Neural crest cell (in vitro differentiated cells): ENCODE data around the gene POMP. TPM values are rescaled to one million over a fixed set of nuclear protein-coding genes. Genes with fewer than 3 reads are reported as not detected.

ENCODE experiments used
- DNase-seq: peaks from one replicate; pipeline ENCODE4 v3.0.0; 2021; ENCODE audit warnings: low read depth, mixed read lengths, low spot score
- H3K27ac Mint-ChIP-seq: one replicate; pipeline ENCODE4 v1.8.0; 2021; ENCODE audit warnings: mild to moderate bottlenecking, mixed read lengths; ENCODE audit not compliant: unreplicated experiment
- H3K27me3 Mint-ChIP-seq: 2 replicates; pipeline ENCODE4 v1.8.0; 2021; ENCODE audit warnings: low read depth, mild to moderate bottlenecking, mixed read lengths
- H3K36me3 Mint-ChIP-seq: 2 replicates; pipeline ENCODE4 v1.8.0; 2021; ENCODE audit warnings: low read depth, mild to moderate bottlenecking, mixed read lengths
- H3K4me1 Mint-ChIP-seq: 2 replicates; pipeline ENCODE4 v1.8.0; 2021; ENCODE audit warnings: mixed read lengths
- H3K4me3 Mint-ChIP-seq: one replicate; pipeline ENCODE4 v1.8.0; 2021; ENCODE audit warnings: mild to moderate bottlenecking, mixed read lengths
- H3K9me3 Mint-ChIP-seq: 2 replicates; pipeline ENCODE4 v1.8.0; 2021; ENCODE audit warnings: mixed read lengths
- total RNA-seq: library from RNA; stranded (reverse); gene quantifications from 2 replicates; pipeline ENCODE4 v1.2.1, GENCODE V29; 2021
- TF ChIP-seq, protein P1 (sequence below): fragments of 200-600 bp; sonication (generic); conservative IDR thresholded peaks from 2 replicates; pipeline ENCODE4 v1.5.0; 2021; ENCODE audit warnings: antibody characterized with exemption, mild to moderate bottlenecking

Gene POMP
- total RNA-seq, 1 donor from 2014 or later = 75.2 TPM

DNA sequence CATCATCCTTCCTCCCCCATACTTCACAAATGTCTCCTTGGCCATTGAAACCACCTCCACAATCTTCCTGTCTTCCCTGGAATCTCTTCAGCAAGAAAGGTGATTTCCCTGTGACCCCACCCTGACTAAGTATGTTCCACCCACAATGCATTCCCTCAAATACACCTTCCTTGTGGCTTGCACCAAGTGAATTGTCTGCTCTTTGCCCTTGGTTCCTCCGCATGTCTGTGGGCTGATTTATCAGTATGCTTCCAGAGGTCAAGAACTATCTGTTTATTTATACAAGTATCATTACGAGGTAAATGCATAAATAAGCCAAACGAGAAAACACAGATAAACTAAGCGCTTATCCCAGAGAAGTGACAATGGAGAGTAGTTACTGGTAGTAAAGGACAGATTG is 45.4 kb upstream of the POMP start:
- H3K4me1 Mint-ChIP-seq = no peaks in the 10 kb centered on the region
- no peak overlapping the region for H3K4me3 Mint-ChIP-seq
- no peaks in the 10 kb centered on the region for H3K9me3 Mint-ChIP-seq
- H3K27me3 Mint-ChIP-seq = no peaks in the 10 kb centered on the region
- no peak overlapping the region for H3K27ac Mint-ChIP-seq
- TF ChIP-seq, protein P1, sequence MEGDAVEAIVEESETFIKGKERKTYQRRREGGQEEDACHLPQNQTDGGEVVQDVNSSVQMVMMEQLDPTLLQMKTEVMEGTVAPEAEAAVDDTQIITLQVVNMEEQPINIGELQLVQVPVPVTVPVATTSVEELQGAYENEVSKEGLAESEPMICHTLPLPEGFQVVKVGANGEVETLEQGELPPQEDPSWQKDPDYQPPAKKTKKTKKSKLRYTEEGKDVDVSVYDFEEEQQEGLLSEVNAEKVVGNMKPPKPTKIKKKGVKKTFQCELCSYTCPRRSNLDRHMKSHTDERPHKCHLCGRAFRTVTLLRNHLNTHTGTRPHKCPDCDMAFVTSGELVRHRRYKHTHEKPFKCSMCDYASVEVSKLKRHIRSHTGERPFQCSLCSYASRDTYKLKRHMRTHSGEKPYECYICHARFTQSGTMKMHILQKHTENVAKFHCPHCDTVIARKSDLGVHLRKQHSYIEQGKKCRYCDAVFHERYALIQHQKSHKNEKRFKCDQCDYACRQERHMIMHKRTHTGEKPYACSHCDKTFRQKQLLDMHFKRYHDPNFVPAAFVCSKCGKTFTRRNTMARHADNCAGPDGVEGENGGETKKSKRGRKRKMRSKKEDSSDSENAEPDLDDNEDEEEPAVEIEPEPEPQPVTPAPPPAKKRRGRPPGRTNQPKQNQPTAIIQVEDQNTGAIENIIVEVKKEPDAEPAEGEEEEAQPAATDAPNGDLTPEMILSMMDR = no peak
- DNase-seq = no peak
- H3K36me3 Mint-ChIP-seq = no peaks in the 10 kb centered on the region

DNA sequence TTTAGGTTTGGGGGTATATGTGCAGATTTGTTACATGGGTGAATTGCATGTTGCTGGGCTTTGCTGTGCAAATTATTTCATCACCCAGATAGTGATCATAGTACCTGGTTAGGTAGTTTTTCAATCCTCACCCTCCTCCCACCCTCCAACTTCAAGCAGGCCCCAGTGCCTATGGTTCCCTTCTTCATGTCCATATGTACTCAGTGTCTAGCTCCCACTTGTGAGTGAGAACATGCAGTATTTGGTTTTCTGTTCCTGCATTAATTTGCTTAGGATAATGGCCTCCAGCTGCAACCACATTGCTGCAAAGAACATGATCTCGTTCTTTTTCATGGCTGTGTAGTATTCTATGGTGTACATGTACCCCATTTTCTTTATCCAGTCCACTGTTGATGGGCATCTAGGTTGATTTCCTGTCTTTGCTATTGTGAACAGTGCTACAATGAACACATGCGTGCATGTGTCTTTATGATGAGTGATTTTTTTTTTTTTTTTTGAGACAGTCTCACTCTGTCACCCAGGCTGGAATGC is 42.9 kb upstream of the POMP start:
- TF ChIP-seq, protein P1 = no peak
- no peaks in the 10 kb centered on the region for H3K4me1 Mint-ChIP-seq

DNA sequence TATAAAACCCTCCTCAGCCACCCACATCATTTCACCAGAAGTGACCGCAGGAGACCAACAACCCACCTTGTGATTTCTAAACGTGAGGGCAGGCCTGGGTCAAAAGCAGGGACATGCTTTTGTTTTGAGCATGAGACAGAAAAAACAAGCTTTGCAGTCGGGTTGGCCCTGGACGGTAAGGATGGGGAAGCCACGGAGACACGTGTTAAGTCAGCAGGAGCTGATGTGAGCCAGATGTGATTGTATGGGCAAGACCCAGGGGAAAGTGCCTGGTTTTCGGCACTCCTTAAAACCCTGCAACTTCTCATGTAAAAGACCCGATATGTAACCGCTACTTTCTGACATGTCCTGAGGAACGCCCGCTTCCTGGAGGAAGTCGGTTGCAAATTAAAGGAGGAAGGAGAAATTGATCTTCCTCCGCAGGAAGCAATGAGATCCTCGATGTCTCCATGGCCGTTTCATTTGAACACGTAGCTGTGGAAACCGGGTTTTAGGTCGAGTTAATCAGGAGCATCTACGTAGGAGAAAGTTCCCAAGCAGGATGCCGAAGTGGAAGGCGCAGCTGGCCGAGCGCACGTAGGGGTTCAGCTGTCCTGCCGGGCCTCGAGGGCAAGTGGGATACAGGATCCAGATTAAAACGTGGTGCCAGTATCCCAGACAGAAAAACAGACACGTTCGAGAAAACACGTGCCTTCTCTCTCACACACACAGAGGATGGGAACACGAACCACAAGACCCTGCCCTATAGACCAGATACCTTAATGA is 40.5 kb upstream of the POMP start:
- no peak overlapping the region for H3K4me3 Mint-ChIP-seq
- no peak for DNase-seq
- TF ChIP-seq, protein P1 = no peak
- no peaks in the 10 kb centered on the region for H3K9me3 Mint-ChIP-seq
- H3K27me3 Mint-ChIP-seq = no peaks in the 10 kb centered on the region
- H3K4me1 Mint-ChIP-seq = no peaks in the 10 kb centered on the region
- H3K36me3 Mint-ChIP-seq = no peaks in the 10 kb centered on the region
- H3K27ac Mint-ChIP-seq = no peak overlapping the region

More for the DNA sequence above, 42.9 kb upstream of the POMP start:
- H3K27ac Mint-ChIP-seq = no peak overlapping the region
- DNase-seq = no peak
- no peaks in the 10 kb centered on the region for H3K27me3 Mint-ChIP-seq
- no peak overlapping the region for H3K4me3 Mint-ChIP-seq
- H3K36me3 Mint-ChIP-seq = no peaks in the 10 kb centered on the region
- no peaks in the 10 kb centered on the region for H3K9me3 Mint-ChIP-seq

DNA sequence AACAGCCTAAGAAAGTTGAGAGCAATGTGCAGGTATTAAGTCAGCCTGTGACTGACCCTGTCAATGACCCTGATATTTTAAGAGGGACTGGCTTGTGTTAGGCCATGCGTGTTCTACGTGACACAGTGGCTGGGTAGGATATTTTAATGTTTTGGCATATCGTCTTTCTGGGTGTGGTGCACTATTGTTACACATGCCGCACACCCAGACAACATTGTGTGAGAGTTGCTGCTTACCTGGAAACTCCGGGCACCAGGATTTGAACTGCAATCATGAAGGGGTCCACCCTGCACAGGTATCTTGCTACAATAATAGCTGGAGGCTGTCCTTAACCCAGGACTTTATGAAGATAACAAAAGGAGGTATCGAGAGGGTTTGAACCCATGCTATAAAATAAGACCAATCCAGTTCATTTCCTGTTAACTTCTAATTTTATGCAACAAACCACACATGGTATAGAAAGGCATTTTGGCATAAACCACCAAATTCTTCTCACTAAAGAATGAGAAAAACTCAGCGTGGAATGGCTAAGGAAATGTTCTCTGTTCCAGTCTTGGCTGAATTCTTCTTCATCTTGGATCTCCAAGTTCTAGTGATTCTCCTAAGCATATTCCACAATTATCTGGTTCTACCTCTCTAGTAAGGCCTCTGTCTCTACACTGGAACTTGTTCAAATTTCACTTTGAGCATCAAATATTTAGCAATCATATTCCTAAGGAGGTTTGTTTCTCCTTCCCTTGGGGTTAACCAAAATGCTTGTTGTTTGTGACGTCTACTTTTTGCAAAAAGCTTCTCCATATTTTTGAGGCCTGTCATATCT is 38.7 kb upstream of the POMP start:
- no peak overlapping the region for H3K4me3 Mint-ChIP-seq
- H3K27me3 Mint-ChIP-seq = no peaks in the 10 kb centered on the region
- H3K9me3 Mint-ChIP-seq = no peaks in the 10 kb centered on the region
- no peaks in the 10 kb centered on the region for H3K36me3 Mint-ChIP-seq
- TF ChIP-seq, protein P1 = no peak
- no peaks in the 10 kb centered on the region for H3K4me1 Mint-ChIP-seq
- DNase-seq = no peak
- no peak overlapping the region for H3K27ac Mint-ChIP-seq

DNA sequence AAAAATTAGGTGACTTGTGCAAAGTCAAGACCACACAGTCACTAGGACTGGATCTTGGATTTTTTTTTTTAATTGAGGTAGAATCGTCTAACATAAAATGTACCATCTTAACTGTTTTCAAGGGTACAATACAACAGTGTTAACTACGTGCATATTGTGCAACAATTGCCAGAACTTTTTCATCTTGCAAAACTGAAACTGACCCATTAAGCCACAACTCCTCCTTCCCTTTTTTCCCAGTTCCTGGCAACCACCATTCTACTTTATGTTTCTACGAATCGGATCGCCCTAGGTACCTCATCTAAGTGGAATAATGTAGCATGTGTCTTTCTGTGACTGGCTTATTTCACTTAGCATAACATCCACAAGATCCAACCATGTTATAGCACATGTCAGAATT is 37.5 kb upstream of the POMP start:
- Mint-ChIP-seq H3K9me3 (no peaks in the 10 kb centered on the region), H3K36me3 (no peaks in the 10 kb centered on the region), H3K27me3 (no peaks in the 10 kb centered on the region), H3K4me1 (no peaks in the 10 kb centered on the region), H3K4me3 (no peak overlapping the region), H3K27ac (no peak overlapping the region)
- TF ChIP-seq, protein P1 = no peak
- DNase-seq = no peak
